Measurements from ENCODE around the gene ZFY.

GRCh38 chrY:3003516-3003830 lies 68.3 kb downstream of the ZFY start:
- TF ChIP-seq CTCF (IDR thresholded peaks at IDR 0.05) (no peak), POLR2AphosphoS5 (IDR thresholded peaks at IDR 0.05) (no peak), POLR2A (IDR thresholded peaks at IDR 0.05) (no peak), EP300 (IDR thresholded peaks at IDR 0.05) (no peak)
